T-helper 17 cell (primary cell): Measurements from ENCODE around the gene RPS16. TPM values are rescaled to one million over a fixed set of nuclear protein-coding genes. Genes with fewer than 3 reads are reported as not detected.

ENCODE experiments used
- ATAC-seq: fragments of 150-1000 bp; cut with Tn5 transposase; 2 replicates; pipeline ENCODE4 v1.10.0; 2021; ENCODE audit warnings: mild to moderate bottlenecking, moderate library complexity
- DNase-seq, 3 donors: peaks; one replicate each; pipeline versions ENCODE4 v3.0.0 to v3.0.0-alpha.2; 2020 to 2021
- H3K9me3 ChIP-seq: one replicate; pipeline ENCODE4 v1.7.0; 2013; ENCODE audit warnings: low read length, mild to moderate bottlenecking; ENCODE audit not compliant: control insufficient read depth, poor library complexity, severe bottlenecking
- H3K27ac Mint-ChIP-seq: one replicate; pipeline ENCODE4 v1.8.0; 2022; ENCODE audit warnings: mild to moderate bottlenecking, moderate library complexity, mixed read lengths
- H3K27me3 Mint-ChIP-seq: one replicate; pipeline ENCODE4 v1.8.0; 2022; ENCODE audit warnings: mixed read lengths
- H3K36me3 Mint-ChIP-seq: one replicate; pipeline ENCODE4 v1.8.0; 2022; ENCODE audit warnings: low read depth, mixed read lengths
- H3K4me1 Mint-ChIP-seq: one replicate; pipeline ENCODE4 v1.8.0; 2022; ENCODE audit warnings: mild to moderate bottlenecking, mixed read lengths
- H3K4me3 Mint-ChIP-seq: one replicate; pipeline ENCODE4 v1.8.0; 2022; ENCODE audit warnings: mild to moderate bottlenecking, moderate library complexity, mixed read lengths
- total RNA-seq, 4 donors: library from RNA in 2 of 4; stranded (reverse) in 2 of 4; gene quantifications; one replicate each; pipeline ENCODE4 v1.2.3 and lab custom pipeline; 2022 to 2026

RPS16 gene
- total RNA-seq, 2 donors from 2014 or later = 3,790 to 3,904 TPM

GRCh38 chr19:39423258-39424086 lies 12.3 kb downstream of the RPS16 start:
- Mint-ChIP-seq H3K4me3 (no peak overlapping the region), H3K36me3 (peaks cover 3% of the 10 kb centered on the region), H3K27ac (peak overlapping the region; percentile 85), H3K4me1 (peaks cover 11% of the 10 kb centered on the region), H3K27me3 (no peaks in the 10 kb centered on the region)
- no peaks in the 10 kb centered on the region for H3K9me3 ChIP-seq
- DNase-seq = no peak
- no peak for ATAC-seq

- Mint-ChIP-seq H3K36me3 (peaks cover 3% of the 10 kb centered on the region), H3K4me3 (no peak overlapping the region), H3K4me1 (peaks cover 13% of the 10 kb centered on the region), H3K27me3 (no peaks in the 10 kb centered on the region), H3K27ac (no peak overlapping the region)
- DNase-seq (no peak), ATAC-seq (no peak)
- H3K9me3 ChIP-seq = no peaks in the 10 kb centered on the region
These were observed 13.7 kb downstream of the RPS16 start for GRCh38 chr19:39422020-39422419.

GRCh38 chr19:39420769-39421168 lies 15.0 kb downstream of the RPS16 start:
- H3K4me1 Mint-ChIP-seq = peaks cover 7% of the 10 kb centered on the region
- H3K27ac Mint-ChIP-seq = no peak overlapping the region
- H3K27me3 Mint-ChIP-seq = no peaks in the 10 kb centered on the region
- no peak overlapping the region for H3K4me3 Mint-ChIP-seq
- H3K9me3 ChIP-seq = no peaks in the 10 kb centered on the region
- no peaks in the 10 kb centered on the region for H3K36me3 Mint-ChIP-seq
- ATAC-seq (no peak), DNase-seq (no peak)

- Mint-ChIP-seq H3K27me3 (no peaks in the 10 kb centered on the region), H3K4me1 (peaks cover 9% of the 10 kb centered on the region), H3K27ac (no peak overlapping the region), H3K36me3 (no peaks in the 10 kb centered on the region), H3K4me3 (no peak overlapping the region)
- no peak for DNase-seq
- H3K9me3 ChIP-seq = no peaks in the 10 kb centered on the region
- no peak for ATAC-seq
These were observed 16.7 kb downstream of the RPS16 start for GRCh38 chr19:39419003-39419402.

- H3K9me3 ChIP-seq = no peaks in the 10 kb centered on the region
- Mint-ChIP-seq H3K4me3 (no peak overlapping the region), H3K4me1 (peaks cover 14% of the 10 kb centered on the region), H3K27ac (peak overlapping the region; percentile 45), H3K27me3 (no peaks in the 10 kb centered on the region), H3K36me3 (no peaks in the 10 kb centered on the region)
- DNase-seq (no peak), ATAC-seq (no peak)
These were observed 18.1 kb downstream of the RPS16 start for GRCh38 chr19:39417463-39418181.

- no peaks in the 10 kb centered on the region for H3K9me3 ChIP-seq
- peaks cover 21% of the 10 kb centered on the region for H3K4me1 Mint-ChIP-seq
- no peak for ATAC-seq
- no peak overlapping the region for H3K27ac Mint-ChIP-seq
- H3K4me3 Mint-ChIP-seq = peak overlapping the region; percentile 21
- H3K27me3 Mint-ChIP-seq = no peaks in the 10 kb centered on the region
- peaks cover 2% of the 10 kb centered on the region for H3K36me3 Mint-ChIP-seq
- no peak for DNase-seq
These were observed 19.3 kb downstream of the RPS16 start for GRCh38 chr19:39416152-39417120.

- no peak for DNase-seq
- Mint-ChIP-seq H3K27me3 (no peaks in the 10 kb centered on the region), H3K4me3 (peak overlapping the region; percentile 52), H3K27ac (peak overlapping the region; percentile 99), H3K4me1 (peaks cover 32% of the 10 kb centered on the region), H3K36me3 (peaks cover 4% of the 10 kb centered on the region)
- H3K9me3 ChIP-seq = no peaks in the 10 kb centered on the region
- no peak for ATAC-seq
These were observed 20.4 kb downstream of the RPS16 start for GRCh38 chr19:39415111-39416046.

GRCh38 chr19:39413911-39414608 lies 21.7 kb downstream of the RPS16 start:
- no peaks in the 10 kb centered on the region for H3K27me3 Mint-ChIP-seq
- peak overlapping the region; percentile 94 for H3K4me3 Mint-ChIP-seq
- H3K27ac Mint-ChIP-seq = peak overlapping the region; percentile 99
- H3K9me3 ChIP-seq = no peaks in the 10 kb centered on the region
- ATAC-seq (no peak), DNase-seq (no peak)
- peaks cover 39% of the 10 kb centered on the region for H3K4me1 Mint-ChIP-seq
- H3K36me3 Mint-ChIP-seq = peaks cover 6% of the 10 kb centered on the region

- no peaks in the 10 kb centered on the region for H3K9me3 ChIP-seq
- Mint-ChIP-seq H3K4me1 (peaks cover 45% of the 10 kb centered on the region), H3K27ac (peak overlapping the region; percentile 99), H3K36me3 (peaks cover 12% of the 10 kb centered on the region), H3K27me3 (no peaks in the 10 kb centered on the region), H3K4me3 (peak overlapping the region; percentile 94)
- peak in 2 of 3 donors; percentile 38 to 44 for DNase-seq
- no peak for ATAC-seq
These were observed 22.4 kb downstream of the RPS16 start for GRCh38 chr19:39413272-39413910.

- ATAC-seq (no peak), DNase-seq (no peak)
- H3K4me1 Mint-ChIP-seq = peaks cover 50% of the 10 kb centered on the region
- no peaks in the 10 kb centered on the region for H3K27me3 Mint-ChIP-seq
- H3K27ac Mint-ChIP-seq = peak overlapping the region; percentile 99
- peaks cover 17% of the 10 kb centered on the region for H3K36me3 Mint-ChIP-seq
- no peaks in the 10 kb centered on the region for H3K9me3 ChIP-seq
- H3K4me3 Mint-ChIP-seq = peak overlapping the region; percentile 94
These were observed 22.9 kb downstream of the RPS16 start for GRCh38 chr19:39412867-39413271.

- H3K9me3 ChIP-seq = no peaks in the 10 kb centered on the region
- peaks cover 50% of the 10 kb centered on the region for H3K4me1 Mint-ChIP-seq
- peak; percentile 68 for ATAC-seq
- peak within 1 kb of the TSS; percentile 94 for H3K4me3 Mint-ChIP-seq
- no peaks in the 10 kb centered on the region for H3K27me3 Mint-ChIP-seq
- H3K27ac Mint-ChIP-seq = peak within 1 kb of the TSS; percentile 99
- peaks cover 19% of the 10 kb centered on the region for H3K36me3 Mint-ChIP-seq
- peak; percentile 90 to 96 (median 92) for DNase-seq
These were observed 23.5 kb downstream of the RPS16 start, which contains the start of gene PLEKHG2 for GRCh38 chr19:39412100-39412866. TSS of gene PLEKHG2 (plus strand) at chr19:39412669. CDS start at chr19:39414087, 1,418 bp downstream.
